Muscle layer of colon (tissue), 2 donors: ENCODE data around the gene GRPEL1.

ENCODE experiments used
- H3K27ac ChIP-seq: one replicate; pipeline ENCODE4 v1.7.0; 2013; ENCODE audit warnings: low read depth, mild to moderate bottlenecking, low read length, moderate library complexity
- H3K27me3 ChIP-seq, 2 donors: one replicate each; pipeline ENCODE4 v1.7.0; 2013; ENCODE audit warnings: low read length in 2 of 2, mild to moderate bottlenecking in 2 of 2; ENCODE audit not compliant: insufficient read depth in 2 of 2, control insufficient read depth in 1 of 2
- H3K36me3 ChIP-seq: one replicate; pipeline ENCODE4 v1.7.0; 2013; ENCODE audit warnings: mild to moderate bottlenecking, low read length; ENCODE audit not compliant: insufficient read depth
- H3K4me1 ChIP-seq: one replicate; pipeline ENCODE4 v1.7.0; 2013; ENCODE audit warnings: mild to moderate bottlenecking, low read length; ENCODE audit not compliant: insufficient read depth
- H3K4me3 ChIP-seq, 2 donors: one replicate each; pipeline ENCODE4 v1.7.0; 2013; ENCODE audit warnings: low read length in 2 of 2, low read depth in 1 of 2, mild to moderate bottlenecking in 1 of 2, moderate library complexity in 1 of 2
- H3K9ac ChIP-seq: one replicate; pipeline ENCODE4 v1.7.0; 2013; ENCODE audit warnings: low read length
- H3K9me3 ChIP-seq: one replicate; pipeline ENCODE4 v1.7.0; 2013; ENCODE audit warnings: mild to moderate bottlenecking, low read length
- donor health status: abdominal sarcoma.
- donor health status: Adenocarcinoma of cecum.

Gene GRPEL1

GRCh38 chr4:7027284-7027683, 40.6 kb downstream of the GRPEL1 start:
- Histone ChIP-seq H3K4me3 (no peak overlapping the region), H3K36me3 (peaks cover 49% of the 10 kb centered on the region), H3K27me3 (no peaks in the 10 kb centered on the region), H3K9me3 (no peaks in the 10 kb centered on the region), H3K4me1 (no peaks in the 10 kb centered on the region), H3K27ac (no peak overlapping the region), H3K9ac (no peak overlapping the region)

- Histone ChIP-seq H3K36me3 (peaks cover 44% of the 10 kb centered on the region), H3K9ac (no peak overlapping the region), H3K9me3 (no peaks in the 10 kb centered on the region), H3K27me3 (no peaks in the 10 kb centered on the region), H3K4me1 (no peaks in the 10 kb centered on the region), H3K4me3 (no peak overlapping the region), H3K27ac (no peak overlapping the region)
Observed at GRCh38 chr4:7026107-7026506, 41.8 kb downstream of the GRPEL1 start.

GRCh38 chr4:7025040-7025602, 42.7 kb downstream of the GRPEL1 start:
- Histone ChIP-seq H3K9me3 (no peaks in the 10 kb centered on the region), H3K4me3 (no peak overlapping the region), H3K27ac (no peak overlapping the region), H3K27me3 (no peaks in the 10 kb centered on the region), H3K9ac (no peak overlapping the region), H3K4me1 (no peaks in the 10 kb centered on the region), H3K36me3 (peaks cover 34% of the 10 kb centered on the region)

GRCh38 chr4:7024336-7024890, 43.5 kb downstream of the GRPEL1 start:
- H3K27me3 ChIP-seq, result no peaks in the 10 kb centered on the region
- peaks cover 31% of the 10 kb centered on the region for H3K36me3 ChIP-seq
- no peaks in the 10 kb centered on the region for H3K9me3 ChIP-seq
- H3K4me3 ChIP-seq, result no peak overlapping the region
- no peak overlapping the region for H3K27ac ChIP-seq
- H3K4me1 ChIP-seq, result no peaks in the 10 kb centered on the region
- no peak overlapping the region for H3K9ac ChIP-seq

- Histone ChIP-seq H3K4me3 (no peak overlapping the region), H3K4me1 (no peaks in the 10 kb centered on the region), H3K9me3 (no peaks in the 10 kb centered on the region), H3K27me3 (no peaks in the 10 kb centered on the region), H3K27ac (no peak overlapping the region), H3K36me3 (peaks cover 31% of the 10 kb centered on the region), H3K9ac (no peak overlapping the region)
Observed at GRCh38 chr4:7023901-7024300, 44.0 kb downstream of the GRPEL1 start.

- H3K4me1 ChIP-seq, result no peaks in the 10 kb centered on the region
- H3K4me3 ChIP-seq, result no peak overlapping the region
- H3K27me3 ChIP-seq, result no peaks in the 10 kb centered on the region
- no peaks in the 10 kb centered on the region for H3K9me3 ChIP-seq
- H3K27ac ChIP-seq, result no peak overlapping the region
- peaks cover 31% of the 10 kb centered on the region for H3K36me3 ChIP-seq
- no peak overlapping the region for H3K9ac ChIP-seq
Observed at GRCh38 chr4:7023486-7023885, 44.4 kb downstream of the GRPEL1 start.

GRCh38 chr4:7021930-7022664, 45.8 kb downstream of the GRPEL1 start:
- H3K9ac ChIP-seq, result no peak overlapping the region
- no peak overlapping the region for H3K27ac ChIP-seq
- H3K4me1 ChIP-seq, result no peaks in the 10 kb centered on the region
- H3K9me3 ChIP-seq, result no peaks in the 10 kb centered on the region
- no peak overlapping the region for H3K4me3 ChIP-seq
- no peaks in the 10 kb centered on the region for H3K27me3 ChIP-seq
- peaks cover 21% of the 10 kb centered on the region for H3K36me3 ChIP-seq

GRCh38 chr4:7021355-7021754, 46.5 kb downstream of the GRPEL1 start:
- H3K27ac ChIP-seq, result no peak overlapping the region
- peaks cover 24% of the 10 kb centered on the region for H3K36me3 ChIP-seq
- no peaks in the 10 kb centered on the region for H3K27me3 ChIP-seq
- no peaks in the 10 kb centered on the region for H3K4me1 ChIP-seq
- H3K4me3 ChIP-seq, result no peak overlapping the region
- no peaks in the 10 kb centered on the region for H3K9me3 ChIP-seq
- no peak overlapping the region for H3K9ac ChIP-seq

GRCh38 chr4:7020856-7021255, 47.0 kb downstream of the GRPEL1 start:
- Histone ChIP-seq H3K4me1 (no peaks in the 10 kb centered on the region), H3K36me3 (peaks cover 28% of the 10 kb centered on the region), H3K9me3 (no peaks in the 10 kb centered on the region), H3K4me3 (no peak overlapping the region), H3K27me3 (no peaks in the 10 kb centered on the region), H3K9ac (no peak overlapping the region), H3K27ac (no peak overlapping the region)

GRCh38 chr4:7020290-7020689, 47.6 kb downstream of the GRPEL1 start:
- Histone ChIP-seq H3K4me1 (no peaks in the 10 kb centered on the region), H3K27ac (no peak overlapping the region), H3K36me3 (peaks cover 28% of the 10 kb centered on the region), H3K4me3 (no peak overlapping the region), H3K9me3 (no peaks in the 10 kb centered on the region), H3K27me3 (no peaks in the 10 kb centered on the region), H3K9ac (no peak overlapping the region)

GRCh38 chr4:7019367-7019766, 48.5 kb downstream of the GRPEL1 start:
- Histone ChIP-seq H3K4me3 (no peak overlapping the region), H3K27ac (no peak overlapping the region), H3K9ac (no peak overlapping the region), H3K27me3 (no peaks in the 10 kb centered on the region), H3K4me1 (no peaks in the 10 kb centered on the region), H3K36me3 (peaks cover 32% of the 10 kb centered on the region), H3K9me3 (no peaks in the 10 kb centered on the region)

GRCh38 chr4:7018281-7018680, 49.6 kb downstream of the GRPEL1 start:
- Histone ChIP-seq H3K36me3 (peaks cover 38% of the 10 kb centered on the region), H3K4me1 (no peaks in the 10 kb centered on the region), H3K27me3 (no peaks in the 10 kb centered on the region), H3K27ac (no peak overlapping the region), H3K9ac (no peak overlapping the region), H3K9me3 (no peaks in the 10 kb centered on the region), H3K4me3 (no peak overlapping the region)
